ENCODE results near the gene PDCD1LG2.
"Not testable (repeated sequence)": the region's sequence is repeated elsewhere in the genome, so short reads cannot be mapped to it uniquely, and the experiment has no call there.

- not testable (repeated sequence) for TF ChIP-seq CTCF (IDR thresholded peaks at IDR 0.05); EP300 (IDR thresholded peaks at IDR 0.05); POLR2A (IDR thresholded peaks at IDR 0.05; ENCODE audit: low read depth); POLR2AphosphoS5 (IDR thresholded peaks at IDR 0.05)
Observed at GRCh38 chr9:5464831-5465330, 45.5 kb upstream of the PDCD1LG2 start.

Data from esophagus muscularis mucosa (tissue), 4 donors.